Activated CD4-positive, CD25-positive, alpha-beta regulatory T cell treated with anti-CD3 and anti-CD28 coated beads, Interleukin-2, amount 50 U/mL, for 72 hours (primary cell): ENCODE data around the gene LRG1.

ENCODE experiments used
- DNase-seq: peaks from one replicate; pipeline ENCODE4 v3.0.0; 2021

Gene LRG1

DNA sequence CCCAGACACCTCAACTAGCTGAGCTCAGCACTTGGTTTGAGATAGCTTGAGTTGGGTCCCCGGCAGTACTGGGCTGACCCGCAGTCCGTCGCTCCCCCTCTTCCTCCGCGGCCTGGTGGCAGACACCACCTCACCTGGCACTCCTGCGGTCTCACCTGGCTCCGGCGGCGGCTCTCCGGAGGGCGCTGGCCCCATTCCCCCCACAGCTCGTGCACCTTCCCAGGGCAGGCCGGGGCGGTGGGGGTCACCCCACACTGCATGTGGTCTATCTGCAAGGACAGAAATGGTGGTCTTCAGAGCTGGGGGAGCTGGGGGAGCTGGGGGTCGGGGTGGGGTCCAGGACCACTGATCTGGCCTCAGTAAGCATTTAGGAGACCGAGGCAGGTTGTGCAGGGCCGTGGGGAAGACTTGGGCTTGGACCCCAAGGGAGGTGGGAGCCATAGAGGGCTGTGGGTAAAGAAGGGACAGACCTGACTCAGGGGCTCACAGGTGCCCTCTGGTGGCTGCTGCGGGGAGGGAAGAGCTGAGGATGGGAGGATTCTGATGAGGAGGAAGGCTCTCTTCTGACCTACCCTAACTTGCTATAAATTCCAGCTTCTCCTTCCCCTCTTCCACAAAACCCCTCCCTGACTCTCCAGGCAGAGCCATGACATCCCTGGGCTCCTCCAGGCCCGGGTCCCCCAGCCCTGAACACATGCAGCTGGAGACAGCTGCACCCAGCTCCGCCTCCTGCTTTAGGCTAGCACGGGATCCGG, 14.9 kb downstream of the LRG1 start:
- DNase-seq, result peak; percentile 78

DNA sequence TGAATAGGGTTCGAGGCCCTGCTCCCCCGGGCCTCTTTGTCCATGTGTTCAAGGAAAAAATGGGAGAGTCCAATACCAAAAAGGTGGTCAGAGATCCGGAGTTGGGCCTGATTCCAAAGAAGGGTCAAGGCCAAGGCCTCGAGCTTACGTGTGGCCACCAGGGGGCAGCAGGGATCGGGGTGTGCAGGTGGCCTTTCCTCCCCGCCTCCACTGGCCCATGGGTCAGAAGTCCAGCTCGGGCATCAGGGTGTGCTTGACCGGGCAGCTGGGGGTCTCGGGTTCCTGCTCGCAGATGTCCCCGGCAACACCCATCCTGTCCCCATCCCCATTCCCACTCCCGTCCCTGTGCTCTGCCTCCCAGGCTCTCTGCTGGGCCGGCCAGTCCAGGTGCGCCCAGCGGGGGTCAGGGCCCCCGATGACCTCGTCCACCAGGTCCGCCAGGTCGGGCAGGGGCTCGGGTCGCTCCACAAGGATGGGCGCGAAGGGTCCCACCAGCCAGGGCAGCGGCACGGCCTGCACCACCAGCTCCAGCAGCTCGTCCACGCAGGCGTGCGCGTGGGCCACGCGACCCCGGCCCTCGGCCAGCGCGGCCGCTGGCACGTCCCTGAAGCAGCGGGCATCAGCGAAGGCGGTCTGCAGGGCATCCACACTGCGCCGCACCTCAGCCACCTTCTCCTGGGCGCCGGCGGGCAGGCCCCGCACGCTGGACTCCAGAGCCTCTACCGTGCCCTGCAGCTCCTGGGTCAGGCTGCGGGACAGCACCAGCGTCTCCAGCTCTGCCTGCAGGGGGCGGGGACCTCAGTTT, 16.3 kb downstream of the LRG1 start:
- peak; percentile 59 for DNase-seq

DNA sequence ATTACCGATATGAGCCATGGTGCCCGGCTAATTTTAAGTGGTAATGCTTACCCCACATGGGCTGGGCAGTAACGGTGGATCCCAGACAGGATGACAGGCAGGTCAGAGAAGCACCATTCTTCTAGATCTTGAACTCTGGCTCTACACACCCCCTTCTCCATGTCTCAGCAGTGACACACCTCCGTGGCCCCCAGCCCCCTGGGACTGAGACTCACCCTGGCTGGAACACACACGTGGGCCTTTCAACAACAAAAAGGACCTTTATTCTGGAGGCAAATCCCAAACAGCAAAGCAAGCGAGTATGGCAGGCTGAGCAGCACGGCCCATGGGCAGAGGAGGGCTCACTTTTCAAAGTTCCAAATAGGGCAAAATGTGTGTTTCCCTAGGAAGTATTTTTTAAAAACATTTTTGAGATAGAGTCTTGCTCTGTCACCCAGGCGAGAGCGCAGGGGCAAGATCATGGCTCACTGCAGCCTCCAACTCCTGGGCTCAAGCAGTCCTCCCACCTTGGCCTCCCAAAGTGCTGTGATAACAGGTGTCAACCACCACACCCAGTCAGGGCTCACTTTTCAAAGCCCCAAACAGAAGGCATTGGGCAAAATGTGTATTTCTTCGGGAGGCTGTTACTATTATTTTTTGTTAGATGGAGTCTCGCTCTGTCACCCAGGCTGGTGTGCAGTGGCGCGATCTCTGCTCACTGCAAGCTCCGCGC, 17.4 kb downstream of the LRG1 start:
- DNase-seq, result no peak

DNA sequence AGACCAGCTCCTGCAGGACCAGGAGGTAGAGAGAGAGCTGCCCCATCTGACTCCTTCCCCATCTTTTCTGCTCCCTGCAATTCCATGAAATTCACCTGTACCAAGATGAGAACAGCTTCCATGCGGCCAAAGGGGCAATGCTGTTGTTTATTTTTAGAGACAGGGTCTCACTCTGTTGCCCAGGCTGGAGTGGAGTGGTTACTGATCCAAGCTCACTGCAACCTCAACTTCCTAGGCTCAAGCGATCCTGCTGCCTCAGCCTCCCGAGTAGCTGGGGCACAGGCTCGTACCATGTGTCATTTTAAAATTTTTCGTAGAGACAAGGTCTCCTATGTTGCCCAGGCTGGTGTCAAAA, 18.0 kb downstream of the LRG1 start:
- DNase-seq, result no peak

DNA sequence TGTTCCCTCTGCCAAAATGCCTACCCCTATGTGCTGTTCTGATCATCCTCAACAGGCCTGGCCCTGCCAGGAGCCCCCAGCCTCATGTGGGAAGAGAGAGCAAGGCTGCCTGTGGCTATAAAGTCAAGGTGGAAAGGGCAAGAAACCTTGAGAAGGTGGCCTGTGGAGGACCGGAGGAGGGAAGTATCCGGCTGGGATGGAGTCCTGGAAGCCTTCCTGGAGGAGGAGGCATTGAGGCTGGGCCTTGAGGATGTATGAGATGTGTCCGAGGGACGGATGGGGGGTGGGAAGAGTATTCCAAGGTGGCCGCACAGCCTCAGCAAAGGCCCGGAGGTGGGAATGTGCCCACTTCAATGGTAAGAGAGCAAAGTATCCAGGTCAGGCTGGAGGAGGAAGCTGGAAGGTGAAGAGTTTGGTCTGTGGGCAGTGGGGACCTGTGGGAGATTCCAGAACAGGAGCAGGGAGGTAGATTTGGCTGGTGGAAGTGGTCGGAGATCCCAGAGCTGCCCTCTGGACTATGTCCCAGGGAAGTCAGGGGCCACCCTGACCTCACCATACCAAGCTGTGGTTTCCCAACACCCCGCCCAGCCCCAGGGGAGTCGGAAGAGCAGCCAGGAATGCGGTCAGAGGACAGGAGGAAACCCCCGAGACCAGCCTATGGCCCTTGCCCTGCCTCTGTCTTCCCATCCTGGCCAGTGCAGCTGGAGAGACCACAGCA, 18.5 kb downstream of the LRG1 start:
- no peak for DNase-seq

DNA sequence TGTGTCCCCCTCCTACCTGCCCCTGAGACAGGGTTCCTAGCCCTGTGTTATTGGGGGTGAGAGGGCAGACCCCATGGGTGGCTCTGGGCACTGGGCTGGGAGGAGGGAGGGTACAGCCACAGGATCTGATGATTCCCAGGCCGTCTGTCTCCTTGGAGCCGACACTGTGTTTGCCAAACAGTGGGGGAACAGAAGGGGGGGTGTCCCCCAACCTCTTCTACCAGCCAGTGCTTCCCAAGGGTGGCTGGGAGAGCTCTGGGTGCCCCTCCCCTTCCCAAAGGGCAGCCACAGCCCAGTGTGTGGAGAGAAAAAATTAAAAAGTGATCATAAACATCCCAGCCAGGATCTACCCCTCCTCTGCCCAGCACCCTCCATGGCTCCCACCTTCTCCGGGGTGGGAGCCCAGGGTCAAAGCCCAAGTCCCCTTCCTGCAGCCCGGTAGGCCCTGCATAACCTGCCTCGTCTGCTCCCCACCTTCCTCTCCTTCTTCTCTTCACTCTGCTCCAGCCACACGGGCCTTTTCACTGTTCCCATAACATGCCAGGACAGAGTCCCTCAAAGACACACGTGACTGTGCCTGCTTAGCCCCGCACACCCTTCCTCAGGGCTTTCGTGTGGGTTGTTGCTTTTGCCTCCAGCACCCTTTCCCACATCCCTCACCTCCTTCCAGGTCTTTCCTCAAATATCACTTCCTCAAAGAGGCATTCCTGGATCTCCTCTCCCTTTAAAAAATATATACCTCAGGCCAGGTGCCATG, 20.1 kb downstream of the LRG1 start:
- DNase-seq, result no peak

DNA sequence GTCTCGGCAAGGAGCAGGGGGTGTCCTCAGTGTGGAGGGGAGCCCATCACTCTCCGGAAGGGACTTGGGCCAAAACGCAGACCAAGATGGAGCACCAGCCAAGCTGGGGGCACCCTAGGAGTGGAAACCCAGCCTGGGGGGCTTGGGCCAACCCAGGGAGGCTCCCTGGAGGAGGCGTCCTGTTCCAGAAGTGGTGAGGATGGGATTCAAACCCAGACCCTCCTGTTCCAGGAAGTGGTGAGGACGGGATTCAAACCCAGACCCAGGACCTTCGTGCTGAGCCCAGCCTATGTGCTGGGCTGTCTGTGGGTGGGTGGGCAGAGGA, 20.7 kb downstream of the LRG1 start:
- DNase-seq, result no peak

DNA sequence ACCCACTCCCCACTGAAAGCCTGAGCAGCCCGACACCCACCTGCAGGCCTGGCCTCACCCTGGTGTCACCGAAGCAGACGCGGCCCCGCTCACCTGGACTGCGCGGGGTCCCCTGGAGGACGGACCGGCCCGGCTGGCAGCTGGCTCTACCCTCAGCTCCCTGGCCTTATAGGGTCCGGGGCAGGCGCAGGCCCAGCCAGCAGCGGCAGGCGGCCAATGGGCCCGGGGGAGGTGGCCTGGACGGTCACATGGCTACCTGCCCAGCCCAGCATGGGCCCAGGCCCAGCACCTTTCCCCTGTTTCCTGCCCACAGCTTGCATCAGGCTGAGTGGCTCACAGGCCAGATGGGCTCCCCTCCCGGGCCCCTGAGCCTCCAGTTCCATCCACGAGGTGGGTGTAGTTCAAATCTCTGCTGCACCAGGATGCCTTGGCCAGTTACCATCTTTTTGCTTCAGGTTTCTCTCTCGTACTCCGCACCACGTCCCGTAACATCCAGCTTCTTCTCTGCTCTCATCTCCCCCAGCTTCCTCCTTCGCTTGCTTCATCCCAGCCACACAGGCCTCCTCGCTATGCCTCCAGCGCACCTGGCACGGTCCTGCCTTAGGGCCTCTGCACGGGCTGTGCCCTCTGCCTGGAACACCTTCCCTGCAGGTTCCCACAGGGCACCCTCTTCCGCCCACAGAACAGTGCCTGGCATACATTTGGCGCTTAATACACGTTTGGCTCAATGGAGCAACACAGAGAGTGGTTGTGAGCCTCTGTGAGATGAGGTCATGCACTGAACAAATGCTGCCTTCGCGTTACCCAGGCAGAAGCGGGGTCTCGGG, 21.3 kb downstream of the LRG1 start, which contains the start of gene PLIN4:
Gene PLIN4 (minus strand): TSS at position 142 of the 827 bp plus-strand sequence. CDS start 214 bp downstream, outside the sequence.
- DNase-seq, result no peak

DNA sequence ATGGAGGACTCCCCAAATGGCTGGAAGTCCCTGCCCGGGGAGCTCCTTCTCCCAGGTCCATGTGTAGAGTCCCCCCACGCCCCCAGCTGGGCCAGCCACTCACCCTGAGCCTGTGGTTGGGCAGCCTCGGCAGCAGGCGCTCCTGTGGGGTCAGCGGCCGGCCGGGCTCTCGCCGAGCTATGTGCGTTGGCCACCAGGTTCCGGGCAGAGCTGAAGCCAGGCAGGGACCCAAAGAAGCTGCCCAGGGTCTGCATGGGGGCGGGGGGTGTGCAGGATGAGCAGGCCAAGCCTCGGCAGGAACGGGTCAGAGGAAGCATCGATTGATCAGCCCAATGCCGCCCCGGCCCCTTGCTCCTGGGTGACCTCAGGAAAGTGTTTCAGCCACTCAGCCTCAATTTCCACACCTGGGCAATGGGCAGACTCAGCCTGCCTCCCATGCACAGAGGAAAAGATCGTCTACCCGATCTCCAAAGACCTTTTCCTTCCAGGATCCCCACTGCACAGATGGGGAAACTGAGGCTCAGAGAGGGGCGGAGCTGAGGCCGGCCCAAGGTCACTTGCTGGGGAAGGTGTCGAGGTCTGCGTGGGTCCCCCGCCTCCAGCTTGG, 22.3 kb downstream of the LRG1 start:
- no peak for DNase-seq

DNA sequence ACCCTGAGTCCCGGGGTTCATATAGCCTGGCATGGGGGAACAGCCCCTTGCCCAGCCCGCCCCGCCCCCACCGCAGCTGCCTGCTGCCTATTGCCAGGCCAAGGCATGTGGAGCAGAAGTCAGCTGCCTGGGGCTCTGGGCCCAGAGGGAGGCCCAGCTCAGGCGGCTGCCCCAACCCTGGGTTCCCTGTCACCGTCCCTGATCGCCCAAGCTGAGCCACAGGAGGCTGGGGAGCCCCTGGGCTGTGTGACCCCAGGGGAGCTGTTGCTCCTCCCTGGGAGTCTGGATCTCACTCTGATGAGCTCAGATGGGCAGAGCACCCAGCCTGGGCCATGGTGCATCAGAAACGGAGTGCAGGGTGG, 22.9 kb downstream of the LRG1 start:
- DNase-seq, result no peak

DNA sequence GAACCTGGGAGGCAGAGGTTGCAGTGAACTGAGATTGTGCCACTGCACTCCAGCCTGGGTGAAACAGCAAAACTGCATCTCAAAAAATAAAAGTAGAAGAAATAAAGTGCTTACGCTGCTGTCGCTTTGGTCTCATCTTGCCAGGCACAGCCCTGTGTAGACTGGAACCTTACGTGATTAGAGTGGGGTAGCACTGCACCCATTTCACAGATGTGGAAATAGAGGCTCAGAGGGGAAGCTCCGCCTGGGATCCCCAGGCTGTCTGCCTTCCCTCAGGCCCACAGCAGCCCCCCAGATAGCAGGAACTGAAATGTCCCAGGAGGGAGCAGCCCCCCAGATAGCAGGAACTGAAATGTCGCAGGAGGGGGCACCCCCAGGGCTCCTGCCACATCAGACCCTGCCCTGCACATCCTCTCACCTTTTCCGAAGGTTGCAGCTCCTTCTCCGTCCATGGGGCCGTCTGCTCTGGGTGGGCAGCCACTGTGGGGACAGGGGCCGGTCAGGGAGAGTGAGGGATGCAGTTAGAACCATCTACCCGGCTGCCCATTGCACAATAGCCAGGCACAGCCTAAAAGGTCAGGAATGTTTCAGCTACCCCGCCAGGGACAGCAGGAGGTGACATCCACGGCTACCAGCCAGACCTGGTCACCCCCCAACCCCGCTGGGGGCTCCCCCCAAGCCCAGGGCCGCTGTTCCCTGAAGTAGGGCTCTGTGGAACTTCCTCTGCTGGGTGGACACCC, 23.5 kb downstream of the LRG1 start:
- no peak for DNase-seq

DNA sequence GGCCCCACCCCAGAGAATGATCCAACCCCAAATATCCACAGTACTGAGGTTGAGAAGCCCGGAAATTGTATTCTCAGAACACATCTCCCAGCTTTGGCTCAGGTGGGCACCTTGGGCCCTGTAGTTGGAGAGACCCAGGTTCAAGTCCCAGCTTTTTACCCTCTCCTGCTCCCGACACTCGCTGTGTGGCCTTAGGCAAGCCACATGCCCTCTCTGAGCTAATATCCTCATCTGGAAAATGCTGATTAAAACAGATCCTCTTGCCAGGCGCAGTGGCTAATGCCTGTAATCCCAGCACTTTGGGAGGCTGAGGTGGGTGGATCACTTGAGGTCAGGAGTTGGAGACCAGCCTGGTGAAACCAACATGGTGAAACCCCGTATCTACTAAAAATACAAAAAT, 24.1 kb downstream of the LRG1 start:
- DNase-seq, result no peak

DNA sequence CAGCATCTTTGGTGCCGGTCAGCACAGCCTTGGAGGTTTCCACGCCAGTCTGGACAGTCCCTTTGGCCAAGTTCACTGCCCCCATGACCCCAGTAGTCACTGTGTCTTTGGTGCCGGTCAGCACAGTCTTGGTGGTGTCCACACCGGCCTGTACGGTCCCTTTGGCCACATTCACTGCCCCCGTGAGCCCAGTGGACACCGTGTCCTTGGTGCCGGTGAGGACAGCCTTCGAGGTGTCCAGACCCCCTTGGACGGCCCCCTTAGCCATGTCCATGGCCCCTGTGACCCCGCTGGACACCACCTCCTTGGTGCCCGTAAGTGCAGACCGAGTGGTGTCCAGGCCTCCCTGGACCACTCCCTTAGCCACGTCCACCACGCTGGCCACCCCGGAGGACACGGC, 26.6 kb downstream of the LRG1 start:
- DNase-seq, result no peak

DNA sequence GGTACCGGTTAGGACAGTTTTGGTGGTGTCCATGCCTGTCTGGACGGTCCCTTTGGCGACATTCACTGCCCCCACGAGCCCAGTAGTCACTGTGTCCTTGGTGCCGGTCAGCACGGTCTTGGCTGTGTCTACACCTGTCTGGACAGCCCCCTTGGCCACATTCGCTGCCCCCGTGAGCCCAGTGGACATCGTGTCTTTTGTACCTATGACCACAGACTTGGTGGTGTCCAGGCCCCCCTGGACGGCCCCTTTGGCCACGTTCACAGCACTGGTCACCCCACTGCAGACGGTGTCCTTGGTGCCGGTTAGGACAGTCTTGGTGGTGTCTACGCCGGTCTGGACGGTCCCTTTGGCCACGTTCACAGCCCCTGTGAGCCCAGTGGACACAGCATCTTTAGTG, 27.8 kb downstream of the LRG1 start:
- no peak for DNase-seq

DNA sequence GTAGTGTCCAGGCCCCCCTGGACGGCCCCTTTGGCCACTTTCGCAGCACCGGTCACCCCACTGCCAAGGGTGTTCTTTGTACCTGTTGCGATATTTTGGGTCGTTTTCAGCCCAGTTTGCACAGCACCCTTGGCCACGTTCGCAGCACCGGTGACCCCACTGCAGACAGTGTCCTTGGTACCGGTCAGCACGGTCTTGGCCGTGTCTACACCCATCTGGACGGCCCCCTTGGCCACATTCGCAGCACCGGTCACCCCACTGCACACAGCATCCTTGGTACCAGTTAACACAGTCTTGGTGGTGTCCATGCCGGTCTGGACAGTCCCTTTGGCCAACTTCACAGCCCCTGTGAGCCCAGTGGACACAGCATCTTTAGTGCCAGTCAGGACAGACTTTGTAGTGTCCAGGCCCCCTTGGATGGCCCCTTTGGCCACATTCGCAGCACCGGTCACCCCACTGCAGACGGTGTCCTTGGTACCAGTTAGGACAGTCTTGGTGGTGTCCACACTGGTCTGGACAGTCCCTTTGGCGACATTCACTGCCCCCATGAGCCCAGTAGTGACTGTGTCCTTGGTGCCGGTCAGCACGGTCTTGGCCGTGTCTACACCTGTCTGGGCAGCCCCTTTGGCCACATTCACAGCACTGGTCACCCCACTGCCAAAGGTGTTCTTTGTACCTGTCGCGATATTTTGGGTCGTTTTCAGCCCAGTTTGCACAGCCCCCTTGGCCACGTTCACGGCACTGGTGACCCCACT, 28.4 kb downstream of the LRG1 start:
- DNase-seq, result no peak

DNA sequence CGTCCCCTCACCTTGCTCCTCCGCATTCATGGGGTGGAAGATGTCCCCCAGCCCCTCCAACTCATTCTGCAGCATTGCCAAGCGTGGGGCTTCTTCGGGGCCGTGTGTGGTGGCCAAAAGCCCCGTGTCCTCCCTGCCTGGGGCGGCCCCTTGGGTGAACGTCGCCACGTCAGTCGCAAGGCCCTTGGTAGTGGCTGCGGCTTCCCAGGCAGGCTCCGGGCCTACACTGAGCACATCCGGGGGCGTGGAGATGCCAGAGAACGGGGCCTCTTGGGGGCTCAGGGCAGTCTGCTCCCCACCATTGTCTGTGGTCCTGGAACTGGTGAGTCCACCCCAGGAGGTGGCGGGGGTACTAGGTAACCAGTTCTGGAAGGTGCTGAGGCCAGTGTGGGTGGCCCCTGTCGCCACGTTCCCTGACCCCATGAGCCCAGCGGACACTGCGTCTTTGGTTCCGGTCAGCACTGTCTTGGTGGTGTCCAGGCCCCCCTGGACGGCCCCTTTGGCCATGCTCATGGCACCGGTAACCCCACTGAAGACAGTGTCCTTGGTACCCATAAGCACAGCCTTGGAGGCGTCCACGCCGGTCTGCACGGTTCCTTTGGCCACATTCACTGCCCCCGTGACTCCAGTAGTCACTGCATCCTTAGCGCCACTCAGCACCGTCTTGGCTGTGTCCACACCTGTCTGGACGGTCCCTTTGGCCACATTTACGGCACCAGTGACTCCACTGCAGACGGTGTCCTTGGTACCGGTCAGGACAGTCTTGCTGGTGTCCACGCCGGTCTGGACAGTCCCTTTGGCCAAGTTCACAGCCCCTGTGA, 29.2 kb downstream of the LRG1 start:
- no peak for DNase-seq

DNA sequence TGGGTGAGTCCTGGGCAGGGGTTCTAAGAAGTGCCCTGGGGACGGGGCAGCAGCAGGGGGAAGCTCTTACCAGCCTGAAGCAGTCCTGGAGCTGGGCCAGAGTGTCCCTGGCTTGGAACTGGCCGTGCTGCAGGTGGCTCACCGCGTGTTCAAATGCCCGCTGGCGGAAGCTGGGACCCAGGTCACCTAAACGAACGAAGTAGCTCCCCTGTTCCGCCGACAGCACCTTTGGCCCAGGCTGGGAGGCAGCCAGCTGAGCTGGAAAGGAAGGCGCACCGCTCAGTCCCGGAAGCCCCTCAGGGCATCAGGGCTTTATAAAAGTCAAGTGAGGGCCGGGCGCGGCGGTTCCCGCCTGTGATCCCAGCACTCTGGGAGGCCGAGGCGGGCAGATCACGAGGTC, 31.1 kb downstream of the LRG1 start:
- DNase-seq, result no peak

DNA sequence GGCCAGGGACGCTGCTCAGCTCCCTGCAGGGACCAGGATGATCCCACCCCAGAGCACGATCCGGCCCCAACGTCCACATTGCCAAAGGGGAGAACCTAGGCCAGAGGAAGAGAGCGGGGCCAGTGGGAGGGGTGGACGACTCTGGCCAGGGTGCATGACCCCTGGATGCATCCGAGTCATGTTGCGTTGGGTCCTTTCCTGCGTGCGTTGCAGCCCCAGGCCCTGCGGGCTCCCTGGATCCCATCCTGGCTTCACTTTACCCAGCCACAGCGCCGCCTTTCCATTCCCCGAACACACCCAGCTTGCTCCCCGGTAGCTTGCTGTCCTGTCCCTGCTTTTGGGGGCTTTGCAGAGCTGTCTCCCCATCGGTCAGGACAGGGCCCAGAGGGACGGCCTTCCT, 32.0 kb downstream of the LRG1 start:
- DNase-seq, result no peak

DNA sequence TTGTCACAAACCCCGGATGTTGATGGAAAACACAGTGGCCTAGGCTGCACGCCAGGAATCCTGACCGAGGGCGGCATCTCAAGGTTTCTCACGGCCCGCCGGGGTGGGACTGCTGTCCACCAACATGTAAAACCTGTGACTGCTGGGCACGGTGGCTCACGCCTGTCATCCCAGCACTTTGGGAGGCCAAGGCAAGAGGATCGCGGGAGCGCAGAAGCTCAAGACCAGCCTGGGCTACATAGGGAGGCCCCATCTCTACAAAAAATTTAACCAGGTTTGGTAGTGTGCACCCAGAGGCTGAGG, 32.7 kb downstream of the LRG1 start:
- no peak for DNase-seq
